ENCODE measurements around the gene ANO2.

Gene ANO2

DNA sequence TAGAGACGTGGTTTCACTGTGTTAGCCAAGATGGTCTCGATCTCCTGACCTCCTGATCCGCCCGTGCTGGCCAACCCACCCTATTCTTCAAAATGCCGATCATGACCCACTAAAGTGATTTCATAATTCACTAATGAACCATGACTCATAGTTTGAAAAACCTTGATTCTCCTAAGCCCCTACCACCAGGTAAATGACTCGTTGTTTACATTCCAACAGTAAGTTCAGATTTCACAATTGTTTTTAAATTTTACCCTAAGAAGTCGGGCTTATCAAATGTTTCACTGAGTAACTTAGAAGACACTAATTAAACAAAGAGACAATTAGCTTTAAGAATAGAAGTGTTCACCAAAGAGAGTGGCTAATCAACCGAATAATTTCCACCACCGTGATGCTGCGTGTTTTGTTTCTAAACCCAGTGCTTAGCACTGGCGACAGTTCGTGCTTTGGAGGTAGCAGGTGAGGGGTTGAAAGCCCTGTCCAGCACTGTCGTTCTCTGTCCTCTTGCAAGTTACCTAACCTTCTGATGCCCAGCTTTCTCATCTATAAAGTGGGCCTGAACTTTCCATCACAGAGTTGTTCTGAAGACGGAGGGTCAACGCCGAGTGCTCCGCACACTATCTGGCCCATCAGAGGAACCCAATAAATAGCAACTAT is 376.6 kb downstream of the ANO2 start:
- TF ChIP-seq, protein P1, sequence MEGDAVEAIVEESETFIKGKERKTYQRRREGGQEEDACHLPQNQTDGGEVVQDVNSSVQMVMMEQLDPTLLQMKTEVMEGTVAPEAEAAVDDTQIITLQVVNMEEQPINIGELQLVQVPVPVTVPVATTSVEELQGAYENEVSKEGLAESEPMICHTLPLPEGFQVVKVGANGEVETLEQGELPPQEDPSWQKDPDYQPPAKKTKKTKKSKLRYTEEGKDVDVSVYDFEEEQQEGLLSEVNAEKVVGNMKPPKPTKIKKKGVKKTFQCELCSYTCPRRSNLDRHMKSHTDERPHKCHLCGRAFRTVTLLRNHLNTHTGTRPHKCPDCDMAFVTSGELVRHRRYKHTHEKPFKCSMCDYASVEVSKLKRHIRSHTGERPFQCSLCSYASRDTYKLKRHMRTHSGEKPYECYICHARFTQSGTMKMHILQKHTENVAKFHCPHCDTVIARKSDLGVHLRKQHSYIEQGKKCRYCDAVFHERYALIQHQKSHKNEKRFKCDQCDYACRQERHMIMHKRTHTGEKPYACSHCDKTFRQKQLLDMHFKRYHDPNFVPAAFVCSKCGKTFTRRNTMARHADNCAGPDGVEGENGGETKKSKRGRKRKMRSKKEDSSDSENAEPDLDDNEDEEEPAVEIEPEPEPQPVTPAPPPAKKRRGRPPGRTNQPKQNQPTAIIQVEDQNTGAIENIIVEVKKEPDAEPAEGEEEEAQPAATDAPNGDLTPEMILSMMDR (IDR thresholded peaks at IDR 0.05; ENCODE audit: insufficient read depth, low read depth, low read length, missing control alignments), result no peak
- no peak overlapping the region for H3K4me3 ChIP-seq (ENCODE audit: low read length)
- peak; percentile 1 for DNase-seq (ENCODE audit: low read depth)

DNA sequence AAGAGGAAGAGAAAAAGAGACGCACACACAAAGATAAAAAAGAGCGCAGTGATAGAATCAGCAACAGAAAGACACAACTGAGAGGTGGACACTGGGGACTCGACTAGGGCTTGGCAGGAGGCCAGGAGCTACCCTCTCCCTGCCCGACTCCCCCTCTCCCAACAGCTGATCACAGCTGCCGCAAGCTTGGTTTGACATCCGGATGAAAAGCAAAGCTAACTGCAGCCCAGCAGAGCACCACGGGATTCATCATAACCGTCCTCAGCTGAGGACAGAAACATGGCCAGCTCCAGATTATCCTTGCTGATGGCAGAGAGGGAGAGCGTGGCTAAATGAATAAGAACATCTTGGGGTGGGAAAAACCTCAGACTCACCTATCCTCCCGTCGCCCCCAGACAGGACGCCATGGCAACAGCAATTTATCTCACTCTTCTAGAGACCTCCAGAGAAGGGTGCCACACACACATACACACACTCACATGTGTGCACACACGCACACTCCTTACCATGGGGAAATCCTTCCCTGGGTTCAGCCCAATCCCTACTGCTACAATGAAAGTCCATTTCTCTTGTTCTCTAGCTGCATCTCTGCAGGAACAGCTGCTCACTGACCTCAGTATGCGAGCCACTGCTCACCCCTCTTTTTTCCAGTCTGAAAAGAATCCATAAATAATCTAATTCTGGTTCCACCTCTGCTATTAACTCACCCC is 377.9 kb downstream of the ANO2 start:
- no peak overlapping the region for H3K4me3 ChIP-seq (ENCODE audit: low read length)
- DNase-seq (ENCODE audit: low read depth), result no peak
- TF ChIP-seq, protein P1 (IDR thresholded peaks at IDR 0.05; ENCODE audit: insufficient read depth, low read depth, low read length, missing control alignments), result no peak

DNA sequence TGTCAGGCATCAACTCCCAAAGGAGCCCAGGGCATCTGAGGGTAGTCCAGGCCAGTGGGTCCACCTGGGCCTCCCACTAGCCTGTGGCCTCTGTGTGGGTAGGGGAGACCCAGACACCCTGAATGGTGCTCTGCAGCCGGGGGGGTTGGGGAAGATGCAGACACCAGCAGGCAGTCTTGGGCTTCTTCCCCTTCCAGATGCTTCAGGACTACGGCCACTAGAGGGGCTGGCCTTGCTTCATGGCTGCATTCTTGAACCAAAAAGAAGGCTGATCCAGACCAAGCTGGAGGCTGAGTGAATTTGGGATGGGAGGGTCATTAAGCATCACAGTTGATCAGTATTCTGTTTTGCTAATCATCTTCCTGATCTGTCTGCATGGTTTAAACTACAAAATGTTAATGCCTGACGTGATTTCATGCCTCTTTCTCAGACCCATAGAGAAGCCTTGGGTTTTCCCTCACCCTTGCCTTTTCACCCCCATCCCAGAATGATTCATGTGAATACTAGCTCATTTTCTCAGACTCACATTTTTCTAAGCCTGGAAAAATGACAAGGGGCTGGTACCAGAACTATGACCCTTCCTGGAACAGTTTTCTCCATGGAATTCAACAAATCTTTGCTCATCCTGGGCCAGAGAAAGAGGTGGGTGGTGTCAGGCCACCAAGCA is 379.0 kb downstream of the ANO2 start:
- no peak overlapping the region for H3K4me3 ChIP-seq (ENCODE audit: low read length)
- DNase-seq (ENCODE audit: low read depth), result no peak
- TF ChIP-seq, protein P1 (IDR thresholded peaks at IDR 0.05; ENCODE audit: insufficient read depth, low read depth, low read length, missing control alignments), result no peak

DNA sequence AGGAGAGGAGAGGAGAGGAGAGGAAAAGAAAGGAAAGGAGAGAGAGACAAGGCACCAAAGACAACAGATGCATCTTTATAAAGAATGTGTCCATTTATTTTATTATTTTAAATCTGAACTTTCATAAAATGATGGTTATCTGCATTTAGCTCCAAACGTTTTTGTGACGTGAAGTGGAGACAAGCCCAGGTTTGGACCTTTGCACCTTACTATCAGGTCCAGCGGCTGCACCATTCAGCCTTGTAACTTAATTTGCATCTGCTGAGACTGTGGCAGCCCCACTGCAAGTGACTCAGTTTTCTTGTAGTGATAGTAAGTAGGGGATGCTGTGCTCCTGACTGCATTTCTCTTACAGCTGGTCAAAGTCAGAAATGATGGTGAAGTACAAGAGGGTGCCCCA is 382.5 kb downstream of the ANO2 start:
- TF ChIP-seq, protein P1 (IDR thresholded peaks at IDR 0.05; ENCODE audit: insufficient read depth, low read depth, low read length, missing control alignments), result no peak
- H3K4me3 ChIP-seq (ENCODE audit: low read length), result no peak overlapping the region
- DNase-seq (ENCODE audit: low read depth), result no peak

DNA sequence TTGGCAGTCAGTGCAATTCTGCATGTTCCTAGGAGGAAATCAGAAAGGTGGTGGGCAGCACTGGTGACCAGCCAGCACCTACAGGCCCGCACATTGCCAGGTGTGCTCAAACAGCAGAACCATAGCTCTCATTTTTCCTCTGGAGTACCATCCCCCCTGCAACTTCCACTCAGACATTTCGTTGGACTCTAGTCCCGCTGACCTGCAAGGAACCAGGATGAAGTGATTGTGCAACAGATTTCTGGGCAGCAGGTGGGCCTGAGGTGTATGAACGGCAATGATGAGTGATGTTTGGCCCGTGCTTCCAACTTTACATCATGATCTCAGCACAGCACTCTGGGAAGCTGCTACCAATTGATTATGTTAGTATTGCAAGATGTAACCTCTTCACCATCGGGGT is 383.2 kb downstream of the ANO2 start:
- TF ChIP-seq, protein P1 (IDR thresholded peaks at IDR 0.05; ENCODE audit: insufficient read depth, low read depth, low read length, missing control alignments), result no peak
- H3K4me3 ChIP-seq (ENCODE audit: low read length), result no peak overlapping the region
- no peak for DNase-seq (ENCODE audit: low read depth)

DNA sequence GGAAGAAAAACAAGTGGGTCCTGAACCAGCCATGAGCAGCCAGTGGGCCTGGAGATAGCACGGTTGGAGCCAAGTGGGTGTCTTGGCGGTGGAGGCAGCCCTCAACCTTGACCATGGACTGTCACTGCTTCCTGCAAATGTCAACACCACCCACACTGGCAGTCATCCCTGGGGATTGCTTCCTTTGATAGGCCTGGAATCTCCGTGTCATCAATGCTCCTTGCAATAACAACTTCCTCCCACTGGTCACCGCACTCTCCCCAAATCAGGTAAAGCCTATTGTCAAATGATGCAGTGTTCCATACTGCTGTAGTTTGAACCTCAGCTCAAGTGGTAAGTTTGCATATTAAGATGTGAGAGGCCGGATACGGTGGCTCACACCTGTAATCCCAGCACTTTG is 384.0 kb downstream of the ANO2 start:
- TF ChIP-seq, protein P1 (IDR thresholded peaks at IDR 0.05; ENCODE audit: insufficient read depth, low read depth, low read length, missing control alignments), result no peak
- no peak overlapping the region for H3K4me3 ChIP-seq (ENCODE audit: low read length)
- DNase-seq (ENCODE audit: low read depth), result no peak

Data from epithelial cell of esophagus (primary cell).